Activated T-cell treated with anti-CD3 and anti-CD28 coated beads, Interleukin-2, amount 50 U/mL, for 24 hours (primary cell): ENCODE measurements around the gene CAMK1D.
A peak's percentile ranks its signal among the peaks of the same experiment; 100 is the strongest.

ENCODE experiments used
- DNase-seq: peaks from one replicate; pipeline ENCODE4 v3.0.0-alpha.2; 2020
- H3K27ac Mint-ChIP-seq: 2 replicates; pipeline ENCODE4 v1.8.0; 2020; ENCODE audit warnings: mild to moderate bottlenecking, mixed read lengths
- H3K27me3 Mint-ChIP-seq: 2 replicates; pipeline ENCODE4 v1.8.0; 2020; ENCODE audit warnings: mixed read lengths
- H3K36me3 Mint-ChIP-seq: 2 replicates; pipeline ENCODE4 v1.8.0; 2020; ENCODE audit warnings: low read depth, mixed read lengths
- H3K4me1 Mint-ChIP-seq: 2 replicates; pipeline ENCODE4 v1.8.0; 2020; ENCODE audit warnings: low read depth, mixed read lengths
- H3K4me3 Mint-ChIP-seq: 2 replicates; pipeline ENCODE4 v1.8.0; 2020; ENCODE audit warnings: mild to moderate bottlenecking, moderate library complexity, mixed read lengths
- H3K9me3 Mint-ChIP-seq: 2 replicates; pipeline ENCODE4 v1.8.0; 2020; ENCODE audit warnings: mixed read lengths

Gene CAMK1D

DNA sequence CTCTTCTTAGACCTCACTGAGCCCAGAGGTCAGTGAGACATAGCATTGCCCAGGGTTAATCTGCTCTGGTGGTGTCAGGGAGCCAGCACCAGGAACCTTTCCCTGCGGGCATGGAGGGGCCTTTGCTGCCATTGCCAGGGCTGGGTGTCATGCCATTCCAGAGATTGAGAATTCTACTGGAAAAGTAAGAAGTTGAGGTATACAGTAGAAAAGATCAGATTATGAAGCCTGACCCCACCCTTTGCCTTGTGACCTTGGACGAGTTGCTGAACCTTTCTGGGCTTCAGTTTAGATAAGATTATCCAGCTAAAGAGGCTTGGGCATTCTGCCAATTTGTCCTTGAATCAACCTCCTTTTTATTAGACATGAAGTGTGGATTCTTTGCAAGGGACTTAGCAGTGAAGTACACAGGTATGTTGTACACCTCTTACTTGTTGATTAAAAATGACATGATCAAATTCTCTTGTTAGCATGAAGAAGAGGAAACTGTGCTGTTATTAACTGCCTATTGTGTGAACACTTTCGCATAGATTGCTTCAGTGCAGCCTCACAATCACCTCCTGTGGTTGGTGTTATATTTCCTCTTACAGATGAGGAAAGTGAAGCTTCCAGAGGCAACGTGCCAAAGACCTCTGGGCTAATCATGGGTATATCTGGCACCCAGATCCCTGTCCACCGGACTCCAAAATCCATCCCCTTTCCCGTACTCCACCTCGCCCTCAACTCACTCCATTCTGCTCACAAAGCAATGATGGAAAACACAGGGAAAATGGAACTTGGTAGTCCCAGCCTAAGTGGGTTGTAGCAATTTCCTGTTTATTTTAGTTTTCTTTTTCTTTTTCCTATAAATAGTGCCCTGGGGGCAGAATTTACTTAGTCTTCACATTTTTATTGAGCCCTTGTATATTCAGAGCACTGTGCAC lies 151.3 kb downstream of the CAMK1D start:
- no peaks in the 10 kb centered on the region for H3K36me3 Mint-ChIP-seq
- H3K27me3 Mint-ChIP-seq, result no peaks in the 10 kb centered on the region
- H3K9me3 Mint-ChIP-seq, result no peaks in the 10 kb centered on the region
- H3K4me3 Mint-ChIP-seq, result no peak overlapping the region
- peak; percentile 2 for DNase-seq
- H3K27ac Mint-ChIP-seq, result no peak overlapping the region
- peaks cover 56% of the 10 kb centered on the region for H3K4me1 Mint-ChIP-seq

DNA sequence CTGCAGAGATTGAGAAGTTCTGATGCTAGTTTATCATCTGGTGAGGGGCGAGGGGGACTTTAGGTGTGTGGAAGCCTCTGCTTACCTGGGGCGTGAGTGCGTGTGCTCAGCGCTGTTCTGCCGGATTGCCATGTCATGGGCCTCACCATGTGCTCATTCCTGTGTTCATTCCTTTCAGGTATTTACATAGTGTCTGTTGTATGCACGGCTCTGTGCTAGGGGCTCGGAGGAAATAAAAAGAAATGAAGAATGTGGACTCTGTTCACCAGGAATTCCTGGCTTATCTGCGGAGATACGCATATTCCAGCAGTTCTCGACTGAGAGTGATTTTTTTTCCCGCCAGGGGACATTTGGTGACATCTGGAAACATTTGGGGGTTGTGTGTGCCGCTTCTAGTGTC lies 152.0 kb downstream of the CAMK1D start:
- Mint-ChIP-seq H3K27ac (no peak overlapping the region), H3K4me3 (no peak overlapping the region)

DNA sequence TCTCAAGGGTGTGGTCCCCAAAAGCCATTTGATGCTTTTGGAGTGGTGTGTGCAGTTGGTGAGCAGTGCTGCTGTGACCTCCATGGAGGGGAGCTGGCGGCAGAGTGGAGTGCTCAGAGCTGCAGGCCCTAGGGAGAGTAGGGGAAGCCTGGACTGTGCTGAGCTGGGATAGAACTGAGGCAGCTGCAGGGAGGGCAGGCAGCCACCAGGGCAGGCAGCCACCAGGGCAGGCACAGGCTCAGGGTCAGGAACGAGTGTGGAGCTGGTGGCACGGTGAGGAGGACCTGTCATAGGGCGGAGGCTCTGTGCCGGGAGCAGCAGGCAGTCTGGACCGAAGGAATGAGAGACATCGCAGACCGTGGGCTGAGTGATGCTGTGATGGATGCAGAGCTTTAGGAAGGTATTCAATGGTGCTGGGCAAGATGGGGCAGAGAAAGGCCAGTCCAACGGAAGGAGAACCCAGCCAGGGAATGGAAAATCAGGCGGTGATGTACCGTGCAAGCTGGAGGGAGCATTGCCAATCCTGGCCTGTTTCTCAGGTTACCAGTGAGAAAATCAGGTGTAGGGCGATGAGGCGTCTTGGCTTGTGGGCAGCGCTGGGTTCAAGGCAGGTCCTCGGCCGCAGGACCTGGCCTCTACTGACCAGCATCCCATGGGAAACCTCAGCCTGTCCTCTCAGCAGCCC lies 152.6 kb downstream of the CAMK1D start:
- Mint-ChIP-seq H3K27me3 (no peaks in the 10 kb centered on the region), H3K4me3 (no peak overlapping the region), H3K9me3 (no peaks in the 10 kb centered on the region), H3K27ac (no peak overlapping the region), H3K4me1 (peaks cover 62% of the 10 kb centered on the region), H3K36me3 (no peaks in the 10 kb centered on the region)
- no peak for DNase-seq

More for the DNA sequence above, 152.0 kb downstream of the CAMK1D start:
- no peak for DNase-seq
- Mint-ChIP-seq H3K27me3 (no peaks in the 10 kb centered on the region), H3K36me3 (no peaks in the 10 kb centered on the region), H3K4me1 (peaks cover 59% of the 10 kb centered on the region), H3K9me3 (no peaks in the 10 kb centered on the region)

DNA sequence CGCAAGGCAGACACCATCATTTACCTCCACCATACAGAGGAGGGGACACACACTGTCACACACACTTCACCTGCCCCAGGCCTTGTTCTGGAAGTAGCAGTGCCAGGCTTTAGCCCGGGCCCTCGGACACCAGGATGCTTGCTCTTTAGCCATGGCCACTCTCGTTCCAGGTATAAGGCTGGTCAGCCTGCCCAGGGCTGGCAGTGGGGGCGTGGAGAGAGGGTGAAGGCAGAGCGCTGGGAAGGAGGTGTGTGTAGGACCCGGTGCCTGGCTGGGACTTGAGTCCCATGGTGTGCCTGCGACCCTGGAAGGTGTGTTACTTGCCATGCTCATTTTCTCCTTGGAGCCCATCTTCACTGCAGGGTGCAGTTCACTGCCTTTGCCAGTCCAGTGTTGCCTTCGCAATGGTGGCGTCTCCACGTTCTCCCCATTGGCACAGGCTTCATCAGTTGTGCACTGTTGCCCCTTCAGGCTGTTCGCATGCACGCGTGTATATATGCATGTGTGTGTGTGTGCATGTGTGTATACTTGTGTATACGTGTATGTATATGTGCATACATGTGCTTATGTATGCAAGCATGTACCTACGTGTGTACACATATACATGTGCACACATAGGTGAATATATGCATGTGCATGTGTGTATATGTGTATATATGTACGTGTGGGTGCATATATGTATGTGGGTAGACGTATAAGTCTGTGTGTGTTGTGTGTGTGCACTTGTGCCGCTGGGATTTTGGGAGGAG lies 153.4 kb downstream of the CAMK1D start:
- no peak for DNase-seq
- no peak overlapping the region for H3K27ac Mint-ChIP-seq
- no peaks in the 10 kb centered on the region for H3K27me3 Mint-ChIP-seq
- H3K36me3 Mint-ChIP-seq, result no peaks in the 10 kb centered on the region
- no peaks in the 10 kb centered on the region for H3K9me3 Mint-ChIP-seq
- H3K4me3 Mint-ChIP-seq, result no peak overlapping the region
- H3K4me1 Mint-ChIP-seq, result peaks cover 66% of the 10 kb centered on the region

DNA sequence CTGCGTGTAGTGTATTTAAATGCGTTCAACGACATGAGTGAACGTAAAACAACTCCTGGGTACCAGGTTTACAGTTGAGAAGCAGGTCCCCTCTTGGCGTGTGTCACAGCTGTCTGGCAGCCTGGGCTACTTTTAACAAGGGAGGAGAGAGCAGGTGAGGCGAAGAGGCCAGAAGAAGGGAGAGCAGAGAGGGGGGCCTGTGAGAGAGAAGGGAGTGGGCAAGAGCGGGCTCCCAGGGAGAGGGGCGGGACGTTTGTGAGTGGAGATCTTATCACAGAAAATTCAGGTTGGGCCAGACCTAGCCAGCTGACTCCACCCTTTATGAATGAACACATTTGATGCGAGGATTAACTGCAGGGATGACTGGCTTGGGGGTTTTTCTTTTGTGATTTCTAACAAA lies 154.0 kb downstream of the CAMK1D start:
- Mint-ChIP-seq H3K27me3 (no peaks in the 10 kb centered on the region), H3K4me3 (no peak overlapping the region), H3K4me1 (peaks cover 66% of the 10 kb centered on the region), H3K36me3 (no peaks in the 10 kb centered on the region), H3K27ac (no peak overlapping the region), H3K9me3 (no peaks in the 10 kb centered on the region)
- DNase-seq, result no peak

DNA sequence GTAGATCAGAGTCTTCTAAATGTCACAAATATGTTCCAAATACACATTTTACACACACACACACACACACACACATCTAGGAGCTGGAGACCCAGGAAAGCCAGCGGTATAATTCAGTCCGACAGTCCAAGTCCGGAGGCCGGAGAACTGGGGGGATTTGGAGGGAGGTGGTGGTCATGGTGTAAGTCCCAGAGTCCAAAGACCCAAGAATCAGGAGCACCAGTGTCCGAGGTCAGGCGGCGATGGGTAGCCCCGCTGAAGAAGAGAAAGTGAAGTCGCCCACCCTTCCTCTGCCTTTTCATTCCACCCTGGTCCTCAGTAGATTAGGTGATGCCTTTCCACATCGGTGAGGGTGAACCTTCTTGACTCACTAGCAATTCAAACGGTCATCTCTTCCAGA lies 154.8 kb downstream of the CAMK1D start:
- Mint-ChIP-seq H3K27ac (no peak overlapping the region), H3K9me3 (no peaks in the 10 kb centered on the region), H3K4me1 (peaks cover 64% of the 10 kb centered on the region), H3K36me3 (no peaks in the 10 kb centered on the region), H3K27me3 (no peaks in the 10 kb centered on the region), H3K4me3 (no peak overlapping the region)
- DNase-seq, result no peak

DNA sequence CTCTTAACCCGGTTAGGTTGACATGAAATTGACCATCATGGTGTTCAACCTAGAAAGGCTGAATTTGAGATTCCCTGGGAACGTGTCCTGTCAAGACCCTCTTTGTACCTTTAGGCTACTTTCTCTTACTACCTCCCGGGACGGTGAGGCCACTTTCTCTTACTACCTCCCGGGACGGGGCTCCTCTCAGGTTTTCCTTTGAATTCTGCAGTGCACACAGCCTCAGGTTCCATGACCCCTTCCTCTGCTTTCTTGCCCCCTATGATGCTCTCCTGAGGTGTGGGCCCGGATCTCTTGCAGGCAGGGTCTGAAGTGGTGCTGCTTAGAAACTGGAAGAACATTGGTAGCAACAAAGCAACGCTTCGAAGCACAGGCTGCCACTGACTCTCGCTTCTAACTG lies 155.3 kb downstream of the CAMK1D start:
- Mint-ChIP-seq H3K36me3 (no peaks in the 10 kb centered on the region), H3K27ac (no peak overlapping the region), H3K4me3 (no peak overlapping the region), H3K9me3 (no peaks in the 10 kb centered on the region), H3K27me3 (no peaks in the 10 kb centered on the region), H3K4me1 (peaks cover 64% of the 10 kb centered on the region)
- DNase-seq, result no peak

DNA sequence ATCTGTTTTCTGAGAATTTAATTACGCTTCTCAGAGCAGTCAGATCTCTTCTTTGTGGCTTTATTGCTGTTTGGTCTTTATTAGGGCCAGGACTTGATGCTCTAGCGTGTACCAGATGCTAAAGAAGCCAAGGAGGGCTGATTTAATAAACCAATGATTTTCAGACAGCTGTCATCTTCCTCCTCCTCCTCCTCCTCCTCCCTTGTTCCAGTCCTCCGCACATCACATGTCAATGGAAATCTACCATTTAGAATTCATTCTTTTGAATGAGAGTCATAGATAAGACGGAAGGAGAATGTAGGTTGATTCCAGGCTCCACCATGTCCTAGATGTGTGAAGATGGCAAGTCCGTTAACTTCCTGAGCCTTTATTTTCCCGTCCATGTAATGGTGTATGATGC lies 156.3 kb downstream of the CAMK1D start:
- Mint-ChIP-seq H3K4me3 (no peak overlapping the region), H3K27ac (no peak overlapping the region), H3K9me3 (no peaks in the 10 kb centered on the region)

DNA sequence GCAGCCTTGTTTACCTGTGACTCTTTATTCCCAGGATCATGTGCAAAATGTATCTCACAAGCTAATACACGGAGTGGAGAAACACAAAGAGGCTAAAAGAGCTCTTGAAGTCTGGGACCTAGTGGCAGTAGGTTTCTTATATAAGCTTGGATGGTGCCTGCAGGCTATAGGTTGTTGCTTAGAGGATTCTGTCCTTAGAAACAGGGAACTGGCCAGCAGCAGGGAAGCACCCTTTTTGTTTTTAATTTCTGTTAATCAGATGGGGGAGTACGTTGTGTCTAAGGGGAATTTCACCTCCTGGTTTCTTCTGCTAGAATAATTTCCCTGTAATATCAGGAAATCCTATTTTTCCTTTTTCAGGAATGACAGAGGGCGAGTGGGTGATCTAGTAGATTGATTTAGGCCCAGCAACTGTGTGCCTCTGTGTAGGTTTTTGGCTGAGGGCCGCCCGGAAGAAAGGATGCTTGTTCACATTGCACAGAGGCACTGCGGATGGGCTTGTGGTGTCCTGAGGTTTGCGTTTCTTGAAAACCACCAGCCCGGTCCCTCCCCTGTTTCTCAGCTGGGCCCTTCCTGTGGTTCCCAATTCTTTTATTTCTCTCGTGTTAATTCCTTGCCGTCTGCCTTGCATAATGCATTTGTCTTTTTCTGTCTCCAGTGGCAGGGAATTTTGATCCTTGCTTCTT lies 158.0 kb downstream of the CAMK1D start:
- no peaks in the 10 kb centered on the region for H3K27me3 Mint-ChIP-seq

More for the DNA sequence above, 156.3 kb downstream of the CAMK1D start:
- no peaks in the 10 kb centered on the region for H3K36me3 Mint-ChIP-seq
- H3K4me1 Mint-ChIP-seq, result peaks cover 66% of the 10 kb centered on the region
- no peak for DNase-seq
- no peaks in the 10 kb centered on the region for H3K27me3 Mint-ChIP-seq

DNA sequence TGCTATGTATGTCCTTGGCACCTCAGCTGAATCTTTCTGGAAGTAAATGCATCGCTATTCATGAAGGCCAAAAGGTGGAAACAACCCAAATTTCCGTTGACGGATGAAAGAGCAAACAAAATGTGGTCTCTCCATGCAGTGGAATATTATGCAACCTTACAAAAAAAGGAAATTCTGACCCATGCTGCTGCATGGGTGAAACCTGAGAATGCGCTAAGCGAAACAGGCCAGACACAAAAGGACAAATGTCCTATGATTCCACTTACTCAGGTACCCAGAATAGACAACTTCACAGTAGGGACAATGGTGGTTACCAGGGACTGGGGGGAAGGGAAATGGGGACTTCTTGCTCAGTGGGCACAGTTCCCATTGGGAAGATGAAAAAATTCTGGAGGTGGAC lies 158.8 kb downstream of the CAMK1D start:
- Mint-ChIP-seq H3K9me3 (no peaks in the 10 kb centered on the region), H3K36me3 (no peaks in the 10 kb centered on the region), H3K4me1 (peaks cover 55% of the 10 kb centered on the region), H3K4me3 (no peak overlapping the region), H3K27ac (no peak overlapping the region), H3K27me3 (no peaks in the 10 kb centered on the region)
- no peak for DNase-seq

More for the DNA sequence above, 158.0 kb downstream of the CAMK1D start:
- H3K9me3 Mint-ChIP-seq, result no peaks in the 10 kb centered on the region
- peaks cover 58% of the 10 kb centered on the region for H3K4me1 Mint-ChIP-seq
- H3K27ac Mint-ChIP-seq, result no peak overlapping the region
- DNase-seq, result no peak
- H3K4me3 Mint-ChIP-seq, result no peak overlapping the region
- no peaks in the 10 kb centered on the region for H3K36me3 Mint-ChIP-seq

DNA sequence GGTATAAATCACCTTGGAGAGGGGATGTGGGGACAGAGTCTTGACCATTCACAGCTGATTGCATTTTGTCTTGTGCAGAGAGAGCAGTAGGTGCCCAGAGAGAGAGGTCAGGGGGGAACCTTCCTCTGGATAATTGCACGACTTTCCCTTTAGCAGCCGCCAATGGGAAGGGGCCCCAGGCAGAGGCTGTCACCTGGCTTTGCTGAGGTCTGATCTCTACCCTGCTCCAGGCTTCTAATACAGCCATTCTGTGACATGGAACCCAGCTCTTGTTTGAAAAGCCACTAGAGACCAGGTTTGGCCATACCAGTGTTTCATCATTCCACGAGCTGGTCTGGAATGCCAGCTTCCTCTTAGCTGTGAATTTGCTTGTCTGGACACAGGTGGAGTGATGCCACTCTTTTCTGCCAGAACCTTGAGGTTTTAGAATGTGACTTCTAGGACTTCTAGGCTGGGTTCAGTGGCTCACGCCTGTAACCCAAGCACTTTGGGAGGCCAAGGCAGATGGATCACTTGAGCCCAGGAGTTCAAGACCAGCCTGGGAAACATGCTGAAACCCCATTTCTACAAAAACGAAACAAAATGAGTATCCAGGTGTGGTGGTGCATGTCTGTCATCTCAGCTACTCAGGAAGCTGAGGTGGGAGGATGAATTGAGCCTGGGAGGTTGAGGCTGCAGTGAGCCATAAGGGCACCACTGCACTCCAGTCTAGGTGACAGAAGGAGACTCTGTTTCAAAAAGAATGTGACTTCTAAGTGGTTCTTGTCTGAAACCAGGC lies 159.9 kb downstream of the CAMK1D start:
- H3K4me3 Mint-ChIP-seq, result no peak overlapping the region
- DNase-seq, result no peak
- peak overlapping the region; percentile 44 for H3K27ac Mint-ChIP-seq
- no peaks in the 10 kb centered on the region for H3K36me3 Mint-ChIP-seq
- no peaks in the 10 kb centered on the region for H3K9me3 Mint-ChIP-seq
- peaks cover 61% of the 10 kb centered on the region for H3K4me1 Mint-ChIP-seq
- no peaks in the 10 kb centered on the region for H3K27me3 Mint-ChIP-seq

DNA sequence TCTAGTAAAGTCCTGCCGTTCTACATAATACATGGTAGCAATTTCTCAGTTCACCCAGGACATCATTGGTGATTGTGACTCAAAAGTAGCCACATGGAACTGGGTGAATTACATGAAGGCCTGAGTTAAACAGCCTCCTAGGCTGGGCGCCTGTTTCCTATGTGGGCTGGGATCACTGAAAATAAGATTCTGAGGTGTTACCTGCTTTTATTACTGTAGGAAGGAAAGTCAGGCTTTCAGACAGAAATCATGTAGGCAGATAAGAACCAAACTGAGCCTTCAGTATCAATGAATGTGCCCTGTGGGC lies 160.4 kb downstream of the CAMK1D start:
- Mint-ChIP-seq H3K27me3 (no peaks in the 10 kb centered on the region), H3K9me3 (no peaks in the 10 kb centered on the region), H3K27ac (peak overlapping the region; percentile 44), H3K4me1 (peaks cover 63% of the 10 kb centered on the region), H3K36me3 (no peaks in the 10 kb centered on the region), H3K4me3 (no peak overlapping the region)
- DNase-seq, result no peak

DNA sequence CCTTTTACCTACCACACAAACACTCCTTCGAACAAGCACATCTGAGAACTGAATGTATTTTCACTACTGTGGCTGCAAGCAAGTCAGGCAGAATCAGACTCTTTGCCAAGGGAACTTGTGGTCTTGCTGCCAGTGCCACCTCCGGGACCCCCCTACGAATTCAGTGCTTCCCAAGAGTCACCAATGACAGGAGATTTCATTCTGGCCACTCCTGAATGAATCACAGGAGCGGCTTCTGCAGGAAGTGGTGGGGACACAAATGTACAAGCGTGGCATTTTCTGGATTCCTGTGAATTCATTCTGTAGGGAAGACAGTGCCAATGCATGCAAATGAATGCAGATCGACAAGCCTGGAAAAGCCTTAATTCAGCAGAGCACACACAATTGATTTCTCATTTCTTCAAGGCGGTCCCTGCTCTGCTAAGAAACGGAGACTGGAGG lies 161.2 kb downstream of the CAMK1D start:
- no peak overlapping the region for H3K4me3 Mint-ChIP-seq
- DNase-seq, result no peak
- H3K4me1 Mint-ChIP-seq, result peaks cover 58% of the 10 kb centered on the region
- H3K9me3 Mint-ChIP-seq, result no peaks in the 10 kb centered on the region
- H3K27ac Mint-ChIP-seq, result peak overlapping the region; percentile 18
- H3K36me3 Mint-ChIP-seq, result no peaks in the 10 kb centered on the region
- no peaks in the 10 kb centered on the region for H3K27me3 Mint-ChIP-seq

DNA sequence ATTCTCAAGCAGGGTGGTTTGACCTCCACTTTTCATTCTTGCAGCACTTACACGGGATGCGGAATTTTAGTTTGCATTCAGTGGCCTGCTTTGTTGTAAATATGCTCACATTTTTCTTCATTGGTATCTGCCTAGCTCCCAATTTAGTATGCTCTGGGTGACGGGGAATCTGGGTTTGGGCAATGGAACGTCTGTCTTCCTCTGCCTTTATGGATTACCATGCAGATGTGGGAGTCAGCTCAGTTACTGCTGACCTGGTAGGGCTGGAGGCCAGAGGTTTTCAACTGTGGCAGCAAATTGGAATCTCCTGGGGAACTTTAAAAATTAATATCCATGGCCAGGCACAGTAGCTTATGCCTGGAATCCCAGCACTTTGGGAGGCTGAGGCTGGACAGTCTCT lies 161.6 kb downstream of the CAMK1D start:
- Mint-ChIP-seq H3K4me3 (no peak overlapping the region), H3K4me1 (peaks cover 56% of the 10 kb centered on the region), H3K9me3 (no peaks in the 10 kb centered on the region), H3K27ac (no peak overlapping the region), H3K27me3 (no peaks in the 10 kb centered on the region), H3K36me3 (no peaks in the 10 kb centered on the region)
- no peak for DNase-seq
